Daoy (cell line): Measurements from ENCODE around the gene FAM229A. TPM values are rescaled to one million over a fixed set of nuclear protein-coding genes. Genes with fewer than 3 reads are reported as not detected.
"Not testable (repeated sequence)": the region's sequence is repeated elsewhere in the genome, so short reads cannot be mapped to it uniquely, and the experiment has no call there.

Source experiments
- DNase-seq: peaks from one replicate; pipeline ENCODE4 v3.0.0-alpha.2; 2015; ENCODE audit warnings: low read depth
- total RNA-seq: library from RNA; depleted of rRNA; stranded (reverse); fragments of >200 nt; shearing (Covaris generic); gene quantifications from 2 replicates; pipeline ENCODE4 v1.2.3, GENCODE V29; 2014; rRNA removed

FAM229A gene, protein sequence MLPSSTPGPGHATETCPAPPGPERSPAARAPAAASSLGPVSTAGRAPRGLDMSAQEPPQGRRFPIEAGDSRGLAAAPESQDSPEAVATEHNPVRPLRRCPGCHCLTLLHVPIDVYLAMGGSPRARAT
- total RNA-seq, result 0.48 and 2.7 TPM in 2 replicates

DNA sequence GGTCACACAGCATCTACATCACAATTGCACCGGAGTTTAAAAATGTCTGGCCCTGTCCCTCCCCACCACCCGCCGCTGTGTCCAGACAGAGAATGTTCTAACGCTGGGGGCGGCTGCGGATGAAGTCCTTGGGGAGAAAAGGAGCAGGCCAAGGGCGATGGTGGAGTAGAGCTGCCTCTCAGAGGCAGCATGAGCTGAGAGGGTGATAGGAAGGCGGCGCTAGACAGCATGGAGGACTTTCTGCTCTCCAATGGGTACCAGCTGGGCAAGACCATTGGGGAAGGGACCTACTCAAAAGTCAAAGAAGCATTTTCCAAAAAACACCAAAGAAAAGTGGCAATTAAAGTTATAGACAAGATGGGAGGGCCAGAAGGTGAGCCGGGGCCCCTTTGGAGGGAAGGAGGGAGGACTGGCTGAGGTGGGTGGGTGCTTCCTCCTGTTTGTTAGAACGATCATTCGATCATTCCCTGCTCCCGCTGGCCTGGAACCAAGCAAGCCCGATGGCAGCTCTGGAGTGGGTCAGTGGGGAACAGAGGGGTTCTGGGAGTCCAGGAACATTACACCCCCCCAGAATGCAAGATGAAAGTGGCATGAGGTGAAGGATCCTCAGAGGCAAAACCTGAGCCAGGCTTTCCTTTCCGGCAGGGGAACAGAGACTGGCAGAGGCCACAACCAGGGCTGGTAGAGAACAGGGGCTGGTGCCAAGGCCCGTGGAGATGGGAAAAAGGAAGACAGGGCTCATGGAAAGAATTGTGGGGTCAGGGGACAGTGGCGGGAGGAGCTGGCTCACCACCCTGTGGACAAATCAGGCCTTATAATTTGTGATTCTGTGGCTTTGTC is at the start of gene FAM229A, which contains the start of gene TSSK3:
Gene FAM229A, minus strand, starts transcription at position 12 of the 840 bp plus-strand sequence. CDS start 394 bp downstream, outside the sequence.
Gene TSSK3, plus strand, starts transcription at position 66 of the 840 bp plus-strand sequence. Its CDS starts 163 bp downstream, at position 229.
- DNase-seq, result no peak

DNA sequence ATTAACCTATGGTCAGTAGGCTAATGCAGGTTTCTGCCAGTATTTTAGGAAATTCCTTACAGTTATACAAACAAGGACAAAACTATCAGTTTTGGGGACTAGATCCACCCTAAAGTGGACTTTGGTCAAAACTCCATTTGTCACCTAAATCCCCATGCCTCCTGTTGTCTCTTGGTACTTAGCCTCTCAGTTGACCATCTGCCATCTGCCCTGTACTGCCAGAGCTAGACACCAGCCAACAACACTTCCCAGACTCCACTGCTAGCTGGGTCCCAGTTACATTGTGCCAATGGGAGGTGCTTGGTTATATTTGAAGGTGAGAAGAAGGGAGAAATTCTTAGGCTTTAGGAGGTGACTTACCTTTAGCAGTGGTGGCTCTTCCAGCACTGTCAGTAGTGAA is 49.0 kb upstream of the FAM229A start:
- DNase-seq, result no peak

DNA sequence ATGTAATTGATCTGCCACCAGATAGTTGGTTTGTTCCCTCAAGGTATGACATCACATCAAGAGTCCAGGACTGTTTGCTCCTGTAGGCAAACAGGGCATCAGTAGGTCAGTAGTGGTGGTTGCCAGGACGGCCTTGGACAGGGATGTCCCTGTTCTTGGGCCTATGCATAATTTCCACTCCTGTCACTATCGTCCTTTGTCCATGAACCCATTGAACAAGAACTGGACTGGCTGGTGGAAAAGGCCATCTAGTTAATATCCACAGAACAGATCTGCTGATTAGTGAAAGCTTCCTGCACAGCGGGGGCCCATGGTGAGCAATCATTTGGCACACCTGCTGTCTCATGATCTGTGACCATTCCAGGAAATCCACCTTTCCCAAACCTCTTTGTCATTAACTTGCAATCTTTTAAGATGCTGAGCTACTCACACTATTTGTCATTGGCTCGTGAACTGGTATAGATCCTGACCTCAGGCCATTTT is 44.4 kb upstream of the FAM229A start:
- DNase-seq, result peak; percentile 27

DNA sequence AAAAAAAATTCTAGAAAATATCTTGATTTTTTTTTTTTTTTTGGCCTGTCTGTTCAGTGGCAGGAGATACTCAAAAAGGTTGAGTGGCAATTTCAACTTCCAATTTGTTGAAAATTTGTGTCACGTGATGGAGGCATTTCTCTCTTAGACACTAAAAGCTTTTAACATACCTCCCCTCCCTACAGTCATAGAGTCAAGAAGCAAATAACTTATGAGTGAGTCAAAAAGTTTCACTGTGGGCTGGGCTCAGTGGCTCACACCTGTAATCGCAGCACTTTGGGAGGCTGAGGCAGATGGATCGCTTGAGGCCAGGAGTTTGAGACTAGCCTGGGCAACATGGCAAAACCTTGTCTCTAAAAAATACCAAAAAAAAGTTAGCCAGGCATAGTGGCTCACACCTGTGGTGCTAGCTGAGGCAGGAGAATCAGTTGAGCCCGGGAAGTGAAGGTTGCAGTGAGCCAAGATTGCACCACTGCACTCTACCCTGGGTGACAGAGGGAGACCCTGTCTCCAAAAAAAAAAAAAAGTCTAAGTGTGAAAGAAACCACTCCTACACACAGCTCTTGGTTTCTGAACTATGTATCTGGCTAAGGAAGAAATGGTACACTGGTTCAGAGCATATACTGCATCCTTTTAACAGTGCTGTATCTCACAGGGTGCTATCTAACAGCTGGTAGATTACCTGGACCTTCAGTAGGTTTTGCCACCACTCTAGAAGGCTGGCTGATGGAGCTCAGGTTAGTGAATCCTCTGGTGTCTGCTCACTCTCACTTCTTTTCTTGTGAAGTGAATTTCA is 43.6 kb upstream of the FAM229A start:
- DNase-seq, result no peak

DNA sequence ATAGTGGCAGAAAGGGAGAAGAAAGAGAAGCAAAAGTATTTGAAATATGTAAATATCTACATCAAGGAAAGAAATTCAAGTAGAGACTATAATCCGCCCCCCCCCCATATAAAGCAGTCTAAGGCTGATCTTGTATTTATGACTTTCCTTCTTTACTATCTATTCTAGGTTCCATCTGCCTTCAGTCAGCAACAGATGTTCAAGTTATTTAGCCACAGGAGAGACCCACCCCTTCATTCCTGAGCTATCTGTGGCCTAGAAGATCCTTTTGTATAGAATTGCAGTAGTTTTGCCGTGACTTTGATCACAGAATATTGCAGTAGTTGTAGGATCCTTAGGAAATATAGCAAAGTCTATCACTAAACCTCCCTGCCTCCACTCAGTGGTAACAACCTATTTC is 42.7 kb upstream of the FAM229A start:
- DNase-seq, result no peak

DNA sequence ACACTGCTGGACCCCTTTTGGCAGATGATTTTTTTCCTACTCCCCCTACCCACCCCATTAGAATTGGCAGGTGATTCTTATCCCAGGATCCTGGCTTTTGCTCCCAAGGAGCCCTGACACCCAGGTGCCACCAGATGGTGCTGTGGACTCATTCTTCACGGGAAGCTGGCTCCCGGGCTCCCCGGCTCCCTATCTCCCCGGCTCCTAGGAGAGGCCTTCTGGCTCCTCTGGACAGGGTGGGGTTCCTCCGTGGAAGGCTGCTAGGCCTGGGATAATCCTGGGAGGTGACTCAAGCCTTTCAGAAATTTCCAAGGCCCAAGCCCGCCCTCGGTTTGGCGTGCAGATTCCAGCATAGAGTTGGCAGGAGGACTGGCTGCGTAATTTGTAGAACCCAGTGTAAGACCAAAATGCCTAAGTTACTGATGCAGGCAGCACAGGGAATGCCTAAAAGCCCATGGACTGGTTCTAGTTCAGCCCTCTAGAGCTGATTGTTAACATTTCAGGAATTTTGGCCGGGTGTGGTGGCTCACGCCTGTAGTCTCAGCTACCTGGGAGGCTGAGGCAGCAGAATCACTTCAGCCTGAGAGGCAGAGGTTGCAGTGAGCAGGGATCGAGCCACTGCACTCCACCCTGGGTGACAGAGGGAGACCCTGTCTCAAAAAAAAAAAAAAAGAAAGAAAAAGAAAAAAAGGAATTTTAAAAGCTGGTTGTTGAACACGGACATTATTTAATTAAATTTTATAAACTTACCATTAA is 38.8 kb upstream of the FAM229A start:
- peak; percentile 82 for DNase-seq

DNA sequence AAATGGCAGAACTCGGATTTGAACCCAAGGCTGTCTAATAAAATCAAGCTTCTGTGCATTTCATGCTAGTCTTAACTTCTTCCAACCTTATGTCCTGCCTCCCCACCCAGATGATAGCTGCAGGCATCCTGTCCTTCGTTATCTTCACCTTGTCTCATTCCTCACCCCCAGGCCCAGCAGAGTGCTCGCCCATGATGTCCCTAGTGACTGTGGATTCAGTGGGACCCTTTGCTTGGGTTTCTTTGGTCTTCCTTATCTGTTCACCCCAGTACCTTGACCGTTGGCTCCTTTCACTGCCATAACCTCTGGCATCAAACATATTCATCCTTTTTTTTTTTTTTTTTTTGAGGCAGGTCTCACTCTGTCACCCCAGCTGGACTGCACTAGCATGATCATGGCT is 37.6 kb upstream of the FAM229A start:
- no peak for DNase-seq

DNA sequence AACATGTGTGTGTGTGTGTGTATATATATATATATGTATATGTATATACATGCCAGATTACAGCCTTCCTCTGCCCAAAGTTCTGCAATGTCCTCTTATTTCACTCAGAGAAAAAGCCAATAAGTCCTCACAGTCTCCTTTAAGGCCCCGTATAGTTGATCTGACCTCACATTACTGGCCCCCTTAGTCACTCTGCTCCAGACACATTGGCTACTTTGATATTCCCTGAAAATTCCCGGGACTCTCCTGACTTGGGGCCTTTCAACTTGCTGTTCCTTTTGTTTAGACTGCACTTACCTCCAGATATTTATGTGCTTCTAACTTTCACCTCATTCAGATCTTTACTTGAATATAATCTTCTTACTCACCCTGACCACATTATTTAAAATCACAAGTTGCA is 36.1 kb upstream of the FAM229A start:
- DNase-seq, result peak; percentile 24

DNA sequence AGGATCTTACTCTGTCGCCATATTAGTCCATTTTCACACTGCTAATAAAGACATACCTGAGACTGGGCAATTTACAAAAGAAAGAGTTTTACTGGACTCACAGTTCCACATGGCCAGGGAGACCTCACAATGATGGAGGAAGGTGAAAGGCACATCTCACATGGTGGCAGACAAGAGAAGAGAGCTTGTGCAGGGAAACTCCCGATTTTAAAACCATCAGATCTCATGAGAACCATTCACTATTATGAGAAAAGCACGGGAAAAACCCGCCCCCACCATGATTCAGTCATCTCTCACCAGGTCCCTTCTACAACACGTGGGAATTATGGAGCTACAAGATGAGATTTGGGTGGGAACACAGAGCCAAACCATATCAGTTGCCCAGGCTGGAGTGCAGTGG is 34.2 kb upstream of the FAM229A start:
- not testable (repeated sequence) for DNase-seq

DNA sequence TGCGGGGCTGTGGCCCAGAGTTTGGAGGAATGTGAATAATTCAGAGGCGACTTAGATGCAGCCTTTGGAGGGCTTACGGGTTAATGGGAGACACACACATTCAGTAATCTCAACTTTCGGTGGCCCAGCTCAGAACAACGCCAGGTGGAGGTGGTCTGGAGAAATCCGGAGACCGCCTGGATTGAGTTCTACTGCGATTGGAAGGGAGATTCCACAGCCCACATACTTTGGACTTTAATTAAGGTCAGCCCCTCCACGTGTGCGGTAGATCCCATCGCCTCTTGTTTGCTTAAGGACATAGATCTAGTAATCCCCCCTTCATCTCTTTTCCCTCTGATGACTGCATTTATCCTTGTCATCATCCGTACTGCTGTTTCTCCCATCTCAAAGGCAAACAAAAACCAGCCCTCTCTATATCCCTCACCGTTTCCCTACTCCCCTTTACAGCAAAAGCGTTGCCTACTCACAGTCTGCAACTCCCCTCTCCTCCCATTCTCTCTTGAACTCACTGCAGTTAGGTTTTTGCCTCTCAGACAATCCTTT is 32.7 kb upstream of the FAM229A start:
- DNase-seq, result no peak

DNA sequence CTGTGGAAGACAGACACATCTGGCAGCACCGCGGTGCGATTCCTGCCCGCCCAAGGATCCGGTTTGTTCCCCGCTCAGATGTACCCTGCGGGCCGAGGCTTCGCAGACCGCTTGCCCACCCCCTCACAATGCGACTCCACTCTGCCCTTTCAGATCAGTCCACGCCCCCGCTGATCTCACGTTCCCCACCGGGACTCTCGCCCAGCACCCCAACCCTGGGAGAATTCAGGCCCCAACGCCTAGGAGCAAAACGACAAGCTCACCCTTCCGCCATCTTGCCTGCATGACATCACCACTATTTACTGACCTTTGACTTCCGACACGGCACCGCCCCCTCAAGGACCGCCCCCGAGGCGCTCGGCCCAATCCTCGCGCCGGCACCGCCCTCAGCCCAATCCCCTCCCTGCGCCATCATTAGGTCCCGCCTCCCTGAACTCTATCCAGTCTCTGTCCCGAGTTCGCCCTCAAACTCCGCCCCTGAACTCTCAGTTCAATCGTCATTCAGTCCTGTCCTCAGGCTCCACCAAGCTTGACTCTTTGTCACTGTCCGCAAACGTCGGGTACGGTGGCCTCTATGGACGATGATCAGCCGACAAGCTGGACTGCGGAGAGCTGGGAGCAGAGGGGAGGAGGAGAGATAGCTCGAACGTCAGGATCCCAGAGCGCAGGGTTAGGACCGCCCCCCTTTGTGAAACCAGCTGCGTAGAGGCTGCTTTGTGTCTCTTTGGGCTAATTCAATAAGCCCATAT is 32.0 kb upstream of the FAM229A start, which contains the start of gene BSDC1:
Gene BSDC1, minus strand, starts transcription at position 301 of the 749 bp plus-strand sequence. Its CDS starts 27 bp downstream, at position 274.
- peak; percentile 99 for DNase-seq

DNA sequence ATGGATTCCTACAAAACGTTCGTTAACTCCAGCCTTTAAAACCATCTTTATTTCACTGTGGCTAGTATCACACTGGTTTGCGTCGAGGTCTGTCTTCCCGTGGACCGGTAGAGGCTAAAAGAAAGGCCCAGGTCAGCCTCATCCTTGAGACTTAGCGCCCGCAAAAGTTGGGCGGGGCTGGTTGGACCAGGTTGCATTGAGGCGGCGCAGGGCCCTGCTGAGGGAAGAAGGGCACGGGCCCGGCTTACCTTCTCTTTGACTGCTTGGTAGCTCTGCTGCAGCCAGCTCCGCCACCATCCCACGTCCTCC is 31.5 kb upstream of the FAM229A start:
- DNase-seq, result no peak

DNA sequence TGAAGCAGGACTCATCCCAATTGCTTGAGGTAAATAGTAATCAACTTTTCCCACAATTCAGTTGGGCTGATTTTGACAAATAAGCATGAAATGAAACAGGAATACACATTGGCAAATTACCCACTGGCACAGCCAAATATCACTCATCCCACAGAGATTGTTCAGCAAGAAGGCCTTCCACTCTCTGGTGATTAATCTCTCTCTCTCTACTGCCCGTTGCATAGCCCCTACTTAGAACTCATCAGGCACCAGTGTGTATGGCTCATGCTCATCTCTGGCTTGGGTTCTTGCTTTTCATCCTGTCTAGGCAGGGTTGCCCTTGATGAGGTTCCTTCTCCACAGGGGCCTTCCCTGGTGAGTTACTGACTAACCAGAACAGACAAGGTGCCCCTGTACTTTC is 30.9 kb upstream of the FAM229A start:
- no peak for DNase-seq

DNA sequence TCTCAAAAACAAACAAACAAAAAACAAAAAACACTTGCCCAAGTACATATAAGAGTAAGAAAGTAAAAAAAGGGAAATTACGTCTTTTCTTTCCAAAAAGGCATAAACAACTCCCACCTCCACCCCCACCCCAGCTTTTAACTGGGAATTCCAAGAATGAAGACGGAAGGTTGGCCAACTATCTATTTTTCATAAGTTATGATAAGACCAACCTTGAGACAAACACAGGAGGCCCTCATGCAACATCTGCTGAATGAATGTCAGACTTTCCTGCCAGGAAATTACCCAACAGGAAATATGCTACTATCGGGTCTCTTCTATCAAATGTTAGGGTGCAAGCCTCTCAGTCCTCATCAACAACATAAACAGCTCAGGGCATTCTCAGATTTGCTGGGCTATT is 30.0 kb upstream of the FAM229A start:
- DNase-seq, result no peak

DNA sequence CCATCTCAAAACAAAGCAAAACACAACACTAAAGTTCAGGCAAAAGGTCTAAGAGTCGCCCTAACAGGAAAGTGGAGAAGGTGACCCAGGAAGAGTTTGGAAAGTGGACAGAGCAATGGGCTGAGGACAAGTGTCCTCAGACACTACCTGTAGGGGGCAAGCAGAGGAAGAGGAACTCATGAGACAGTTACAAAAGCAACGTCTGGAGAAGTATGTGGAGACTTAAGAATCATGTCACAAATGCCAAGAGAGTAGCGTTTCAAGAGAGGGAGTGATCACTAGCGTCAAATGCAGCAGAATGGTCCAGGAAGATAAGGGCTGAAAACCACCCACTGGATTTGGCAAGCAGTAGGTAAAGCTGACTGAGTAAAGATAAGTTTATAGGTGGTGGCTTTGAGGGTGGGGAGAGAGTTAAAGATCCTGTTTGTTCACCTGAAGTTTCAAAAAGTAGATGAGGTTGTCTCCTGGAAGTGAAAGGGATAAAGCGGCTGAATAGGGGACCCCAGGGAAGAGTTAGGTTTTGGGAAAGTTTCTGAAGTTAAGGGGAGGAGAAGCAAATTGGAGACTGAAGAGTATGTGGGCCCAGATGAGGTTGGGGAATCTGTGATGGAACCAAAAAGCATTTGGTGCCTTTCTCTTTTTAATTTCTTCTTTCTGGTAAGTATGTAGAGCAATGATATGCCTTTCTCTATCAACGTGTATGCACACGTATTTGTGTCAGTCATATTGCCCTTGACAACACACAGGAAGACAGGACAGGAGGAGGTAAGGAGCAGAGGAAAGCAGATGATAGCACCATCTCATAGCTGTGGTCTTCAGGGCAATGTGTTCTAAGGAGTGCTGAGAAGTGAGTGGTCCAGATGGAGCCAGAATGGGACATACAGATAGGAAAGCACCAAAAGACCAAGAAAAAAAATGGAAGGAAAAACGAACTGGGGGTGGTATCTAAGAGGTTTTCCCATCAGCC is 28.9 kb upstream of the FAM229A start:
- no peak for DNase-seq

DNA sequence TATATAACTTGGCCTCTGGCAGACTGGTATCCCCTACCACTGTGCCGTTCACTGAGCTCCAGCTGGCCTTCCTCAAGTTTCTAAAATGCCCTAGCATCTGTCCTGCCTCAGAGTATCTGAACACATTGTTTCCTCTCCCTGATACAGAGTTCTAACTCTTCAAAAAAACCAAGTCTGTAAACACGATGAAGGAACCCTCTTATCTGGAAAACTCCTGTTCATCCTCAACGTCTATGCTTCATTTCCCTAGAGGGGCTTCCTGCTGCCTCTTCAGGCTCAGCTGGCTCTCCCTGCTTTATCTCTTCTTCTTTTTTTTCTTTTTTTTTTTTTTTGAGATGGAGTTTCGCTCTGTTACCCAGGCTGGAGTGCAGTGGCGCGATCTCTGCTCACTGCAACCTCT is 26.4 kb upstream of the FAM229A start:
- DNase-seq, result no peak

DNA sequence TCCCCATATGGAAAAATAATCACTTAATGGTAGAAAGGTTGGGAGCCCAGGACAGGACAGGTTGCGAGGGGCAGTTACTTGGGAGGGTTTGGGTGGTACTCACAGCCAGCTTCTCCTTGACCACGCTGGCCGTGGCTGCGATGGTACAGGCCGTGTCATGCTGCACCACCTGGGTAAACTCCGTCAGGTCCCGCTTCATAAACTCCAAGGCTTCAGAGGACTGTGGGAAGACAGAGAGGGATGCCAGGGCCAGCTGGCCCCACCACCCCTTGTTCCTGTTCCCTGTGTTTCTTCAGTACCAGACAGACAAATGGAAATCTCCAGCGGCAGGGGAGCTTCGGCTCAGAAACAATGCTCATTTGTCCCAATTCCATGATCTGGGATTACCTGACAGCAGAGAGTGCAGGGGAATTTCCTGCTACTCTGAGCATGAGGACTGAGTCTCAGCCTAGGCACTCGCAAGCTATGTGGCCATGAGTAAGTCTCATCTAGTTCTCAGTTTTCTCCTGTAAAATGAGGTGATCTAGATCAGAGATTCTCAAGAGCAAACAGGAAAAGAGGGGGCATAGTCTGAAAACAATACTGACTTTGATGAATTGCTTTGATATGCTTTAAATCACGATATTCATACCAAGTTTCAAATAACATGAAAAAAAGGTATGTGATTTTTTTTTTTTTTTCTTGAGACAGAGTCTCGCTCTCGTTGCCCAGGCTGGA is 24.5 kb upstream of the FAM229A start:
- DNase-seq, result no peak

DNA sequence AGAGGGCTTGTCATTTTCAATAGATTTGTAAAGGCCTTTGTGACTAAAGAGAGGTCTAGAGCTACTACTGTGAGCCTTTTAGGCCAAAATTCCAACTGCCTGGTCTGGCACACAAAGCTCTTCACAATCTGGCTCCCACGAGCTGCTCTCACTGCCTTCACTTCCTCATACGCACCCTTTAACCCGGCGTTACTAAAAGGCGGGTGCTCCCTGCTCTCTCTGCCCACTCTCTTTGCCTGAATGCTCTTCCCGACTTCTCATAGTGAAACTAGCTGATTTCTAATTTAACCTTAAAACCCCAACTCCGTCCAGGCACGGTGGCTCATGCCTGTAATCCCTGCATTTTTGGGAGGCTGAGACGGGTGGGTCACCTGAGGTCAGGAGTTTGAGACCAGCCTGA is 17.8 kb upstream of the FAM229A start:
- DNase-seq, result no peak
